ENCODE results near the gene EEIG2. TPM values are rescaled to one million over a fixed set of nuclear protein-coding genes. Genes with fewer than 3 reads are reported as not detected.
A peak's percentile ranks its signal among the peaks of the same experiment; 100 is the strongest.

EEIG2 gene
- total RNA-seq, 1 experiment from 2014 or later: 0.63 TPM

GRCh38 chr1:108556499-108556898 lies 3.4 kb upstream of the EEIG2 start:
- no peak overlapping the region for H3K4me3 Mint-ChIP-seq (ENCODE audit: unreplicated experiment)
- CTCF ChIA-PET: interaction anchor here (1.3 kb wide), 1 partner anchor 44 kb away, joined by 3 read pairs; no protein-coding TSS in a partner anchor
- no peaks in the 10 kb centered on the region for H3K9me3 Mint-ChIP-seq (ENCODE audit: unreplicated experiment)
- no peak for DNase-seq (ENCODE audit: unreplicated experiment)
- no peak overlapping the region for H3K27ac Mint-ChIP-seq (ENCODE audit: low read depth, unreplicated experiment)
- H3K27me3 Mint-ChIP-seq (ENCODE audit: insufficient read depth, unreplicated experiment): no peaks in the 10 kb centered on the region
- no peaks in the 10 kb centered on the region for H3K36me3 Mint-ChIP-seq (ENCODE audit: insufficient read depth, unreplicated experiment)
- H3K4me1 Mint-ChIP-seq (ENCODE audit: insufficient read depth, unreplicated experiment): no peaks in the 10 kb centered on the region
- intact Hi-C loops (cut with micrococcal nuclease): no loop called here
- POLR2A ChIA-PET: no interaction called here
- TF ChIP-seq CTCF (IDR thresholded peaks at IDR 0.05; ENCODE audit: unreplicated experiment): no peak
- no TSS peak for BruUV-seq (replicated peaks)

GRCh38 chr1:108557296-108557695 lies 2.6 kb upstream of the EEIG2 start:
- no peaks in the 10 kb centered on the region for H3K9me3 Mint-ChIP-seq (ENCODE audit: unreplicated experiment)
- BruUV-seq (replicated peaks): no TSS peak
- TF ChIP-seq CTCF (IDR thresholded peaks at IDR 0.05; ENCODE audit: unreplicated experiment): no peak
- ChIA-PET CTCF (interaction anchor here (0.6 to 1.3 kb wide), 2 partner anchors 45 to 86 kb away, joined by 3 read pairs; no protein-coding TSS in a partner anchor), POLR2A (no interaction called here)
- H3K36me3 Mint-ChIP-seq (ENCODE audit: insufficient read depth, unreplicated experiment): no peaks in the 10 kb centered on the region
- H3K27me3 Mint-ChIP-seq (ENCODE audit: insufficient read depth, unreplicated experiment): no peaks in the 10 kb centered on the region
- H3K4me3 Mint-ChIP-seq (ENCODE audit: unreplicated experiment): no peak overlapping the region
- DNase-seq (ENCODE audit: unreplicated experiment): no peak
- H3K4me1 Mint-ChIP-seq (ENCODE audit: insufficient read depth, unreplicated experiment): no peaks in the 10 kb centered on the region
- intact Hi-C loops (cut with micrococcal nuclease): no loop called here
- H3K27ac Mint-ChIP-seq (ENCODE audit: low read depth, unreplicated experiment): no peak overlapping the region

GRCh38 chr1:108560189-108560873 lies 431 bp downstream of the EEIG2 start:
- H3K4me3 Mint-ChIP-seq (ENCODE audit: unreplicated experiment): peak overlapping the region; percentile 78
- DNase-seq (ENCODE audit: unreplicated experiment): peak; percentile 38

More at GRCh38 chr1:108560189-108560873, 431 bp downstream of the EEIG2 start:
- no TSS peak for BruUV-seq (replicated peaks)
- no peak overlapping the region for H3K27ac Mint-ChIP-seq (ENCODE audit: low read depth, unreplicated experiment)
- TF ChIP-seq CTCF (IDR thresholded peaks at IDR 0.05; ENCODE audit: unreplicated experiment): no peak
- POLR2A ChIA-PET: interaction anchor here (0.9 to 1.8 kb wide), 9 partner anchors 9 to 360 kb away, joined by 3 to 8 read pairs (median 3); partner anchors contain the start of genes PRPF38B and SLC25A24
- no peaks in the 10 kb centered on the region for H3K27me3 Mint-ChIP-seq (ENCODE audit: insufficient read depth, unreplicated experiment)
- CTCF ChIA-PET: interaction anchor here (0.6 to 4.6 kb wide), 32 partner anchors 9 to 1606 kb away, joined by 3 to 47 read pairs (median 4); partner anchors contain the start of gene SLC25A24
- H3K4me1 Mint-ChIP-seq (ENCODE audit: insufficient read depth, unreplicated experiment): no peaks in the 10 kb centered on the region
- H3K9me3 Mint-ChIP-seq (ENCODE audit: unreplicated experiment): no peaks in the 10 kb centered on the region
- no peaks in the 10 kb centered on the region for H3K36me3 Mint-ChIP-seq (ENCODE audit: insufficient read depth, unreplicated experiment)
- intact Hi-C loops (cut with micrococcal nuclease): no loop called here

Data from MCF 10A (cell line).